Breast epithelium (tissue), 3 donors: ENCODE measurements around the gene PTOV1.

ENCODE experiments used
- POLR2A ChIP-seq: fragments of 450-650 bp; IDR thresholded peaks from one replicate; pipeline ENCODE4 v1.6.1; 2016; ENCODE audit warnings: antibody characterized with exemption, mild to moderate bottlenecking, moderate library complexity
- TF ChIP-seq, protein P1 (sequence below), 3 donors: fragments of 450-650 bp; IDR thresholded peaks; one replicate each; pipeline ENCODE4 v1.5.1; 2016 to 2017; ENCODE audit warnings: antibody characterized with exemption in 3 of 3, mild to moderate bottlenecking in 3 of 3, moderate library complexity in 3 of 3

DNA sequence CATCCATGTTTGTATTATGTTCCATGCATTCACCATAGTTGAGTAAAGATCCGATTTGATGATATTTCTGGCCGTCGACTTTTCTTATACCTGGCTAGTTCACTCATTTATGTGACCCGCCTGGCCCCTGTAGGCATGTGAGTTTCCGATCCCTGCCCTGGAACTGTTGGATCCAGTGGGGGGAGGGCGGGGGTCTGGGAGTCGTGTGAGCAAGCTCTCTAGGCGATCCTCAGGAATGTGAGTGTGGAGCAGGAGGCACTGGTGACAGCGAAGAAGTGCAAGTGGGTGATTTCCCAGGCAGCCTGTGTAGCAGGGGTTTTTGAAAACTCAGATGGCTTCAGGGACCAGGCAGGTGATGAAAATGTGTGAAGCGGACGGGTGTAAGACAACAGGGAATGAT is 10.6 kb upstream of the PTOV1 start:
- TF ChIP-seq POLR2A = no peak
- TF ChIP-seq, protein P1, sequence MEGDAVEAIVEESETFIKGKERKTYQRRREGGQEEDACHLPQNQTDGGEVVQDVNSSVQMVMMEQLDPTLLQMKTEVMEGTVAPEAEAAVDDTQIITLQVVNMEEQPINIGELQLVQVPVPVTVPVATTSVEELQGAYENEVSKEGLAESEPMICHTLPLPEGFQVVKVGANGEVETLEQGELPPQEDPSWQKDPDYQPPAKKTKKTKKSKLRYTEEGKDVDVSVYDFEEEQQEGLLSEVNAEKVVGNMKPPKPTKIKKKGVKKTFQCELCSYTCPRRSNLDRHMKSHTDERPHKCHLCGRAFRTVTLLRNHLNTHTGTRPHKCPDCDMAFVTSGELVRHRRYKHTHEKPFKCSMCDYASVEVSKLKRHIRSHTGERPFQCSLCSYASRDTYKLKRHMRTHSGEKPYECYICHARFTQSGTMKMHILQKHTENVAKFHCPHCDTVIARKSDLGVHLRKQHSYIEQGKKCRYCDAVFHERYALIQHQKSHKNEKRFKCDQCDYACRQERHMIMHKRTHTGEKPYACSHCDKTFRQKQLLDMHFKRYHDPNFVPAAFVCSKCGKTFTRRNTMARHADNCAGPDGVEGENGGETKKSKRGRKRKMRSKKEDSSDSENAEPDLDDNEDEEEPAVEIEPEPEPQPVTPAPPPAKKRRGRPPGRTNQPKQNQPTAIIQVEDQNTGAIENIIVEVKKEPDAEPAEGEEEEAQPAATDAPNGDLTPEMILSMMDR (IDR thresholded peaks at IDR 0.05) = no peak
